ENCODE measurements around the gene TARS3.

GRCh38 chr15:101635944-101636727, 88.1 kb downstream of the TARS3 start:
- no peak for TF ChIP-seq CTCF (IDR thresholded peaks at IDR 0.05)
- no peak for TF ChIP-seq POLR2A (IDR thresholded peaks at IDR 0.05)
